Measurements from ENCODE around the gene BORCS8. TPM values are rescaled to one million over a fixed set of nuclear protein-coding genes. Genes with fewer than 3 reads are reported as not detected.

BORCS8 gene
- total and polyA plus RNA-seq, 2 donors (not counting 3 experiments of a cell fraction or from before 2014, with no cell fraction given), result 37.4 to 45.8 TPM

DNA sequence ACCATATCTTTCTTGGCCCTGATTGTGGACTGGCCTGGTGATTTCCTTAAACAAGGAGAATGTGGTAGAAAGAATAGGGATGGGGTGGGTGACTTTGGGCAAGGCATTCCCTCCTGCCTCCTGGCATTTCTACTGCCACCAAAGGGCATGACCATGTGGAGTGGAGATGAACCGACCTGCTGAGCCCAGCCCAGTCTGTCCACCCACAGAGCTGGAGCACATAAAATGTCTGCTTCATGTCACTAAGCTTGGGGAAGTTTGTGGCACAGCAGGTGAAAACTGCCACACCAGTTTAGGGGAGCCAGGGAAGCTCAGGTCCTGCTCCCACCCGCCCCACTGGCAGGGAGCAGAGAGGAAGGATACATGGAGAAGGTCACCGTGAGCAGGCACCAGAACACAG, 60.0 kb downstream of the BORCS8 start:
- Histone ChIP-seq H3K4me3 (replicated peaks in 1 of 3; ENCODE audit: insufficient read depth in 1 of 3, low read depth in 1 of 3, low read length in 3 of 3) (no peak overlapping the region), H3K27me3 (ENCODE audit: control insufficient read depth in 2 of 2, insufficient read depth in 2 of 2, low read length in 2 of 2) (no peaks in the 10 kb centered on the region), H3K36me3 (ENCODE audit: control insufficient read depth in 2 of 2, extremely low read depth in 1 of 2, insufficient read depth in 2 of 2, low read length in 2 of 2) (no peaks in the 10 kb centered on the region), H3K4me2 (ENCODE audit: insufficient read depth, low read length) (no peak overlapping the region), H3K79me2 (ENCODE audit: control insufficient read depth, insufficient read depth, low read length) (no peaks in the 10 kb centered on the region), H3K4me1 (ENCODE audit: control insufficient read depth, extremely low read depth, insufficient read depth, low read length) (no peaks in the 10 kb centered on the region), H3K9me3 (replicated peaks; ENCODE audit: control insufficient read depth, insufficient read depth, low read length) (no peaks in the 10 kb centered on the region), H3K27ac (ENCODE audit: insufficient read depth, low read depth, low read length) (no peak overlapping the region), H3K9me1 (replicated peaks; ENCODE audit: control insufficient read depth, extremely low read depth, insufficient read depth, low read length) (no peaks in the 10 kb centered on the region), H3K9ac (replicated peaks; ENCODE audit: extremely low read depth, insufficient read depth, low read length) (no peak overlapping the region), H2AFZ (ENCODE audit: low read depth, low read length) (no peak overlapping the region), H4K20me1 (replicated peaks; ENCODE audit: control insufficient read depth, extremely low read depth, insufficient read depth, low read length) (no peaks in the 10 kb centered on the region)
- DNase-seq (ENCODE audit: low read depth, low spot score) (no peak), FAIRE-seq (no peak)
- CTCF ChIA-PET, result no interaction called here
- intact Hi-C loops (cut with micrococcal nuclease) (no loop called here), dilution Hi-C loops (cut with MboI; ENCODE audit: extremely low pct_ligation_motif_present, low sequenced_read_pairs) (no loop called here)
- TF ChIP-seq FOS (IDR thresholded peaks at IDR 0.05; ENCODE audit: borderline replicate concordance, insufficient read depth, low read length) (no peak), GATA2 (IDR thresholded peaks at IDR 0.05; ENCODE audit: insufficient read depth, insufficient read length, low read depth, low read length) (no peak), MYC (IDR thresholded peaks at IDR 0.05; ENCODE audit: low read depth, low read length) (no peak), JUN (IDR thresholded peaks at IDR 0.05; ENCODE audit: borderline replicate concordance, insufficient read depth, insufficient read length, low read depth) (no peak), POLR2A (IDR thresholded peaks at IDR 0.05; ENCODE audit: low read depth, low read length) (no peak), CTCF (IDR thresholded peaks at IDR 0.05; ENCODE audit: extremely low read depth in 1 of 2, insufficient read depth in 1 of 2, low read depth in 1 of 2, low read length in 2 of 2) (no peak), MAX (IDR thresholded peaks at IDR 0.05; ENCODE audit: insufficient read depth, insufficient read length) (no peak), POLR2AphosphoS5 (IDR thresholded peaks at IDR 0.05; ENCODE audit: insufficient read depth, low read depth, low read length) (no peak), EZH2 (IDR thresholded peaks at IDR 0.05; ENCODE audit: borderline replicate concordance, low read depth, low read length, severe bottlenecking) (no peak)
- no TSS peak for BruUV-seq (replicated peaks)
- POLR2A ChIA-PET, result no interaction called here

Small RNAs within 50 kb of the gene (small RNA-seq; reads per million reads assigned to genes)
- not detected for gene RNU6-1028P (ENCODE audit: insufficient read depth, insufficient read length, low read depth, low replicate concordance)

Other genes with a start within 250 kb of the BORCS8 start
- 74.4 and 79.7 TPM in 2 replicates for gene SUGP2, start 158.6 kb downstream of the BORCS8 start, total RNA-seq
- 43.3 and 44.6 TPM in 2 replicates for gene SUGP2, start 158.6 kb downstream of the BORCS8 start, polyA plus RNA-seq
- 35.4 and 44.7 TPM in 2 replicates for gene ARMC6, start 158.5 kb downstream of the BORCS8 start, total RNA-seq
- 33.9 and 42.4 TPM in 2 replicates for gene ARMC6, start 158.5 kb downstream of the BORCS8 start, polyA plus RNA-seq
- 6.2 and 8.2 TPM in 2 replicates for gene SLC25A42, start 128.2 kb downstream of the BORCS8 start, total RNA-seq
- 6.3 and 7.2 TPM in 2 replicates for gene SLC25A42, start 128.2 kb downstream of the BORCS8 start, polyA plus RNA-seq
- gene TMEM161A, start 53.7 kb downstream of the BORCS8 start, total RNA-seq, result 23.3 and 24.1 TPM in 2 replicates
- gene TMEM161A, start 53.7 kb downstream of the BORCS8 start, polyA plus RNA-seq, result 54.9 and 72.6 TPM in 2 replicates
- gene MEF2B, start 21.9 kb downstream of the BORCS8 start, total RNA-seq, result 1.2 and 1.3 TPM in 2 replicates
- 0.52 and 0.65 TPM in 2 replicates for gene MEF2B, start 21.9 kb downstream of the BORCS8 start, polyA plus RNA-seq
- 105 and 118 TPM in 2 replicates for gene RFXANK, start 106 bp upstream of the BORCS8 start, total RNA-seq
- gene RFXANK, start 106 bp upstream of the BORCS8 start, polyA plus RNA-seq, result 124 and 146 TPM in 2 replicates
- gene NR2C2AP, start 11.3 kb upstream of the BORCS8 start, total RNA-seq, result 16.6 and 17.5 TPM in 2 replicates
- 11.9 and 13.4 TPM in 2 replicates for gene NR2C2AP, start 11.3 kb upstream of the BORCS8 start, polyA plus RNA-seq
- gene NCAN, start 19.8 kb upstream of the BORCS8 start, total RNA-seq, result not detected in 2 replicates
- not detected in 2 replicates for gene NCAN, start 19.8 kb upstream of the BORCS8 start, polyA plus RNA-seq
- not detected in 2 replicates for gene TM6SF2, start 81.1 kb upstream of the BORCS8 start, total RNA-seq
- 0.10 and 0.21 TPM in 2 replicates for gene TM6SF2, start 81.1 kb upstream of the BORCS8 start, polyA plus RNA-seq
- gene SUGP1, start 128.4 kb upstream of the BORCS8 start, total RNA-seq, result 59.9 and 64.7 TPM in 2 replicates
- 38.2 and 41.0 TPM in 2 replicates for gene SUGP1, start 128.4 kb upstream of the BORCS8 start, polyA plus RNA-seq
- 57.3 and 70.0 TPM in 2 replicates for gene MAU2, start 128.7 kb upstream of the BORCS8 start, total RNA-seq
- 36.9 and 43.4 TPM in 2 replicates for gene MAU2, start 128.7 kb upstream of the BORCS8 start, polyA plus RNA-seq
- gene GATAD2A, start 213.5 kb upstream of the BORCS8 start, total RNA-seq, result 134 and 138 TPM in 2 replicates
- gene GATAD2A, start 213.5 kb upstream of the BORCS8 start, polyA plus RNA-seq, result 26.2 and 27.3 TPM in 2 replicates